Measurements from ENCODE around the gene PTBP1. TPM values are rescaled to one million over a fixed set of nuclear protein-coding genes. Genes with fewer than 3 reads are reported as not detected.

PTBP1 gene
- total RNA-seq, 2 experiments from 2014 or later, result 315 to 479 TPM

- Histone ChIP-seq H3K27ac (ENCODE audit: low read depth, low read length, poor library complexity, severe bottlenecking) (no peak overlapping the region), H2AFZ (ENCODE audit: low read length) (no peak overlapping the region), H3K4me1 (ENCODE audit: insufficient read depth, low read length, poor library complexity, severe bottlenecking) (no peaks in the 10 kb centered on the region), H3K4me3 (ENCODE audit: low read depth, low read length, poor library complexity, severe bottlenecking) (no peak overlapping the region), H3K9me2 (ENCODE audit: insufficient read depth, low read length) (no peaks in the 10 kb centered on the region), H4K20me1 (ENCODE audit: insufficient read depth, low read length) (no peaks in the 10 kb centered on the region), H3K79me2 (ENCODE audit: insufficient read depth, low read depth, low read length) (no peaks in the 10 kb centered on the region), H3K9me3 (ENCODE audit: low read length) (no peaks in the 10 kb centered on the region), H3K36me3 (ENCODE audit: insufficient read depth, low read length) (peaks cover 88% of the 10 kb centered on the region), H3K4me2 (ENCODE audit: low read length) (no peak overlapping the region)
- TF ChIP-seq, protein P1, sequence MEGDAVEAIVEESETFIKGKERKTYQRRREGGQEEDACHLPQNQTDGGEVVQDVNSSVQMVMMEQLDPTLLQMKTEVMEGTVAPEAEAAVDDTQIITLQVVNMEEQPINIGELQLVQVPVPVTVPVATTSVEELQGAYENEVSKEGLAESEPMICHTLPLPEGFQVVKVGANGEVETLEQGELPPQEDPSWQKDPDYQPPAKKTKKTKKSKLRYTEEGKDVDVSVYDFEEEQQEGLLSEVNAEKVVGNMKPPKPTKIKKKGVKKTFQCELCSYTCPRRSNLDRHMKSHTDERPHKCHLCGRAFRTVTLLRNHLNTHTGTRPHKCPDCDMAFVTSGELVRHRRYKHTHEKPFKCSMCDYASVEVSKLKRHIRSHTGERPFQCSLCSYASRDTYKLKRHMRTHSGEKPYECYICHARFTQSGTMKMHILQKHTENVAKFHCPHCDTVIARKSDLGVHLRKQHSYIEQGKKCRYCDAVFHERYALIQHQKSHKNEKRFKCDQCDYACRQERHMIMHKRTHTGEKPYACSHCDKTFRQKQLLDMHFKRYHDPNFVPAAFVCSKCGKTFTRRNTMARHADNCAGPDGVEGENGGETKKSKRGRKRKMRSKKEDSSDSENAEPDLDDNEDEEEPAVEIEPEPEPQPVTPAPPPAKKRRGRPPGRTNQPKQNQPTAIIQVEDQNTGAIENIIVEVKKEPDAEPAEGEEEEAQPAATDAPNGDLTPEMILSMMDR (conservative IDR thresholded peaks at IDR 0.05; ENCODE audit: low read length), result no peak
- no peak for TF ChIP-seq EZH2phosphoT487 (IDR thresholded peaks at IDR 0.05; ENCODE audit: borderline replicate concordance, low read depth, low read length)
- intact Hi-C loops (cut with micrococcal nuclease; ENCODE audit: unreplicated experiment), result no loop called here
- POLR2A ChIA-PET, result no interaction called here
- no peak for DNase-seq (ENCODE audit: low spot score)
- CTCF ChIA-PET (ENCODE audit: unreplicated experiment), result no interaction called here
- BruUV-seq (replicated peaks), result no TSS peak
These were observed 15.5 kb downstream of the PTBP1 start for GRCh38 chr19:812747-813218.

- Histone ChIP-seq H3K4me1 (ENCODE audit: insufficient read depth, low read length, poor library complexity, severe bottlenecking) (no peaks in the 10 kb centered on the region), H3K36me3 (ENCODE audit: insufficient read depth, low read length) (peaks cover 81% of the 10 kb centered on the region), H3K79me2 (ENCODE audit: insufficient read depth, low read depth, low read length) (no peaks in the 10 kb centered on the region), H3K9me3 (ENCODE audit: low read length) (no peaks in the 10 kb centered on the region), H3K4me3 (ENCODE audit: low read depth, low read length, poor library complexity, severe bottlenecking) (no peak overlapping the region), H2AFZ (ENCODE audit: low read length) (no peak overlapping the region), H3K27ac (ENCODE audit: low read depth, low read length, poor library complexity, severe bottlenecking) (no peak overlapping the region), H4K20me1 (ENCODE audit: insufficient read depth, low read length) (no peaks in the 10 kb centered on the region), H3K4me2 (ENCODE audit: low read length) (no peak overlapping the region), H3K9me2 (ENCODE audit: insufficient read depth, low read length) (no peaks in the 10 kb centered on the region)
- intact Hi-C loops (cut with micrococcal nuclease; ENCODE audit: unreplicated experiment), result no loop called here
- POLR2A ChIA-PET, result interaction anchor here (0.6 kb wide), 1 partner anchor 102 kb away, joined by 4 read pairs; no protein-coding TSS in a partner anchor
- BruUV-seq (replicated peaks), result no TSS peak
- TF ChIP-seq EZH2phosphoT487 (IDR thresholded peaks at IDR 0.05; ENCODE audit: borderline replicate concordance, low read depth, low read length), result no peak
- TF ChIP-seq, protein P1 (conservative IDR thresholded peaks at IDR 0.05; ENCODE audit: low read length), result no peak
- CTCF ChIA-PET (ENCODE audit: unreplicated experiment), result no interaction called here
- no peak for DNase-seq (ENCODE audit: low spot score)
These were observed 16.2 kb downstream of the PTBP1 start for GRCh38 chr19:813219-814151.

All from OCI-LY7 (cell line).